Activated CD4-positive, alpha-beta T cell treated with anti-CD3 and anti-CD28 coated beads for 24 hours (primary cell): ENCODE measurements around the gene GTPBP2.
A peak's percentile ranks its signal among the peaks of the same experiment; 100 is the strongest.

ENCODE experiments used
- DNase-seq, 2 donors: peaks; one replicate each; pipeline ENCODE4 v3.0.0-alpha.2; 2020; ENCODE audit warnings: low read depth in 2 of 2

The GTPBP2 gene

GRCh38 chr6:43578748-43579147 lies 50.3 kb downstream of the GTPBP2 start:
- DNase-seq: no peak

DNA sequence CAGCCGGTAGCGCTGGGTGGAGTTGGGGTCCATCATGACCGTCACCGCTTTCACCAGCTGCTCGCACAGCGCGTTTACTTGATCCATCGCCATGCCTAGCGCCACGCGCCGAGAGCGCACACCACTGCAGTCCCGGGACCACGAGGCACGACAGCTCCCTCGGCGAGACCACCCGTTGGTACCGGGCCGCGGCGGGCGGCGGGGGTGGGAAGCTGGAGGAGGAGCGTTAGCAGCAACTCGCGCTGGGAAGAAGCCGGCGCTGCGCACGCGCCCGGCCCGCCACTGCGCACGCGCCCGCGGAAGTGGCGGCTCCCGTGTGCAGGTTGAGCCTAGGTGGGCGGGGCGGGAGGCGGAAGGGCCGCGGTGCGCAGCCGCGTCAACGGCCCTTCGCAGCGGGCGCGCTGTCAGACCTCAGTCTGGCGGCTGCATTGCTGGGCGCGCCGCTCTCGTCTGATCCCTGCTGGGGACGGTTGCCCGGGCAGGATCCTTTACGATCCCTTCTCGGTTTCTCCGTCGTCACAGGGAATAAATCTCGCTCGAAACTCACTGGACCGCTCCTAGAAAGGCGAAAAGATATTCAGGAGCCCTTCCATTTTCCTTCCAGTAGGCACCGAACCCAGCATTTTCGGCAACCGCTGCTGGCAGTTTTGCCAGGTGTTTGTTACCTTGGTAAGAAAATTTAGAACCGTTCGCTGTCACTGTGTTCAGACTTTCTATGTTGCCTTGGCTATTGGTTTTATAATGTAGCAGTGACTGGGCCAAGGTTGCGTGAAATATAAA lies 53.1 kb downstream of the GTPBP2 start, which contains the start of the genes POLH and XPO5:
POLH (plus strand) TSS at position 414 of the 780 bp plus-strand sequence. CDS start 6,135 bp downstream, outside the sequence.
XPO5 (minus strand) TSS at position 267 of the 780 bp plus-strand sequence; CDS start at position 93, 174 bp downstream.
- DNase-seq: peak; percentile 85 to 88

GRCh38 chr6:43575105-43575771 lies 53.8 kb downstream of the GTPBP2 start:
- DNase-seq: peak in 1 of 2 donors; percentile 26

DNA sequence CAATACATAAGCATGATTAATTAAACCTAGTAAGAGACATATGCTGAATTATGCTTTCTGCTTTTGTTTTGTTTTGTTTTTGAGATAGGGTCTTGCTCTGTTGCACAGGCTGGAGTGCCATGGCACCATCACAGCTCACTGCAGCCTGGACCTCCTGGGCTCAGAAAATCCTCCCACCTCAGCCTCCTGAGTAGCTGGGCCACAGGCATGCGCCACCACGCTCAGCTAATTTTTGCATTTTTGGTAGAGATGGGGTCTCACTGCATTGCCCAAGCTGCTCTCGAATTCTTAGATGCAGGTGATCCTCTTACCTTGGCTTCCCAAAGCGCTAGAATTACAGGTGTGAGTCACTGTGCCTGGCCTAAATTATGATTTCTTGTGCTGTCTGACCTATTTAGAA lies 57.0 kb downstream of the GTPBP2 start:
- no peak for DNase-seq

DNA sequence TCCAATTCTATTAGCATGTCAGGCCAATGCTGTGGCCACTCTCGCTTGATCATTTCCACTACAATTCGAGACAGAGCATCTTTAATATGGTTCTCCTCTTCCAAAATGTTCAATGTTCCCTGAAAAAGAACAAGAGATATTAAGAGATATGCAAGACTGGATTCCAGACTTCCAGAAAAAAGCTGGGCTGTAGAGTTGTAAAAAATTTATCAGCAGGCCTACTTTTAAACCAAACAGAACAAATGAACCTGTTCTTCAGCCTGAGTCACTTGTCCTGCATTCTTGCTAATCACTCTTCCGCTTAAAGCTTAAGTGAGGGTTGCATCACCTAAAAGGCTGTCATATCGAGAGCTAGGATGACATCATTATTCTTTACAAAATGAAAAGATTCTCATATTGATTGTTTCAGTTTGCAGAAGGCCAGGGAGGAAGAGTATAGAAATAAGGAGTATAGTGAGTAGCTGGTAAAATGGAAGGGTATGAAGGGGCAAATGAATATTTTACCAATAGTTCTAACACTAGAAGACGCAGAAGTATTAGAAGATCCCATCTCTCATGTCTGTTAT lies 58.1 kb downstream of the GTPBP2 start:
- DNase-seq: no peak
